Measurements from ENCODE around the gene XG. TPM values are rescaled to one million over a fixed set of nuclear protein-coding genes. Genes with fewer than 3 reads are reported as not detected.
"Not testable (repeated sequence)": the region's sequence is repeated elsewhere in the genome, so short reads cannot be mapped to it uniquely, and the experiment has no call there.

Gene XG
- total RNA-seq, 6 donors from 2014 or later, result 0.69 to 0.81 TPM; not detected in 4

DNA sequence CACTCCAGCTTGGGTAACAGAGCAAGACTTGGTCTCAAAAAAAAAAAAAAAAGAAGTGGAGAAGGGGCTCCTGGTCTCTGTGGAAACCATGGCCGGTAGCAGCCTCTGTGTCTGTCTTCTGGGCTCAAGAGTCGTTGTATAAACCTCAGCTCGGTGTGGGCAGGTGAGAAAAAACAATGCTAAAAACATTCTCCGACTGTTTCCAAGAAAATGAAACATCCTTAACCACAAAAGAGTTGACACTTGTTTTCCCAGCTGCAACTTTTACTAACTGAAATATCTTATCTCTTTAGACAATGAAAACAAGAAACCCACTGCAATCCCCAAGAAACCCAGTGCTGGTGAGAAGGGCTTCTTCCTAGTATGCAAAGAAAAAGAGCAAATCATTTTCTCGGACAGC is 34.5 kb upstream of the XG start:
- DNase-seq (no peak), ATAC-seq (ENCODE audit: low FRiP score in 2 of 2) (no peak)
- H3K27me3 ChIP-seq, result no peaks in the 10 kb centered on the region
- no peaks in the 10 kb centered on the region for H3K9me3 ChIP-seq
- H3K36me3 ChIP-seq, result peaks cover 13 to 91% (median 63%) of the 10 kb centered on the region in 4 donors
- H3K4me1 ChIP-seq, result peaks cover 0 to 4% (median 0%) of the 10 kb centered on the region in 4 donors
- no peak overlapping the region for H3K27ac ChIP-seq
- H3K4me3 ChIP-seq, result no peak overlapping the region
- WGBS, 2 donors, result 75 to 82% methylated on average over 5 of the region's 5 CpGs
- TF ChIP-seq POLR2A (IDR thresholded peaks at IDR 0.05) (no peak), EP300 (IDR thresholded peaks at IDR 0.05) (no peak), POLR2AphosphoS5 (IDR thresholded peaks at IDR 0.05) (no peak)
- TF ChIP-seq, protein P1, sequence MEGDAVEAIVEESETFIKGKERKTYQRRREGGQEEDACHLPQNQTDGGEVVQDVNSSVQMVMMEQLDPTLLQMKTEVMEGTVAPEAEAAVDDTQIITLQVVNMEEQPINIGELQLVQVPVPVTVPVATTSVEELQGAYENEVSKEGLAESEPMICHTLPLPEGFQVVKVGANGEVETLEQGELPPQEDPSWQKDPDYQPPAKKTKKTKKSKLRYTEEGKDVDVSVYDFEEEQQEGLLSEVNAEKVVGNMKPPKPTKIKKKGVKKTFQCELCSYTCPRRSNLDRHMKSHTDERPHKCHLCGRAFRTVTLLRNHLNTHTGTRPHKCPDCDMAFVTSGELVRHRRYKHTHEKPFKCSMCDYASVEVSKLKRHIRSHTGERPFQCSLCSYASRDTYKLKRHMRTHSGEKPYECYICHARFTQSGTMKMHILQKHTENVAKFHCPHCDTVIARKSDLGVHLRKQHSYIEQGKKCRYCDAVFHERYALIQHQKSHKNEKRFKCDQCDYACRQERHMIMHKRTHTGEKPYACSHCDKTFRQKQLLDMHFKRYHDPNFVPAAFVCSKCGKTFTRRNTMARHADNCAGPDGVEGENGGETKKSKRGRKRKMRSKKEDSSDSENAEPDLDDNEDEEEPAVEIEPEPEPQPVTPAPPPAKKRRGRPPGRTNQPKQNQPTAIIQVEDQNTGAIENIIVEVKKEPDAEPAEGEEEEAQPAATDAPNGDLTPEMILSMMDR (IDR thresholded peaks at IDR 0.05), result no peak

DNA sequence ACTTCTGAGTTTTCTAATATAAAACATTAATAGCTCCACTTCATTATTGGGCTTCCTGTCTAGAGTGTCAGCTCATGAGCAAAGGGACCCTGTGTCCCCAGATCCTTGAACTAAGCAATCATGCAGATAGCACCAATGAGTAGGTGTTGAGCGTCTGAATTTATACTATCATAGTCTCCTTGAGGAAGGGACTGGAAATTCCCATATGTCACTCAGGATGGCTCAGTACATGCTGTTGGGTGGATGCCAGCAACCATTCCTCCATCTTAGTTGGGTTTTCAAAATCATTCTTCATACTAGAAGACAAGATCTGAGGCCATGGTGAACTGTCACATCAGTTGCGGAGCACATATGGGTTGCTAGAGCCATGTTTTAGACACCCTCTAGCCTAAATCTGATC is 33.0 kb upstream of the XG start:
- Histone ChIP-seq H3K27me3 (no peaks in the 10 kb centered on the region), H3K27ac (no peak overlapping the region), H3K36me3 (peaks cover 22 to 96% (median 73%) of the 10 kb centered on the region in 4 donors), H3K4me1 (peaks cover 0 to 4% (median 0%) of the 10 kb centered on the region in 4 donors), H3K4me3 (no peak overlapping the region), H3K9me3 (no peaks in the 10 kb centered on the region)
- no peak for ATAC-seq (ENCODE audit: low FRiP score in 2 of 2)
- TF ChIP-seq POLR2AphosphoS5 (IDR thresholded peaks at IDR 0.05), result no peak
- TF ChIP-seq, protein P1 (IDR thresholded peaks at IDR 0.05), result no peak
- no peak for TF ChIP-seq POLR2A (IDR thresholded peaks at IDR 0.05)
- no peak for TF ChIP-seq EP300 (IDR thresholded peaks at IDR 0.05)
- 100% methylated on average over 2 of the region's 2 CpGs for WGBS, 2 donors
- DNase-seq, result no peak

DNA sequence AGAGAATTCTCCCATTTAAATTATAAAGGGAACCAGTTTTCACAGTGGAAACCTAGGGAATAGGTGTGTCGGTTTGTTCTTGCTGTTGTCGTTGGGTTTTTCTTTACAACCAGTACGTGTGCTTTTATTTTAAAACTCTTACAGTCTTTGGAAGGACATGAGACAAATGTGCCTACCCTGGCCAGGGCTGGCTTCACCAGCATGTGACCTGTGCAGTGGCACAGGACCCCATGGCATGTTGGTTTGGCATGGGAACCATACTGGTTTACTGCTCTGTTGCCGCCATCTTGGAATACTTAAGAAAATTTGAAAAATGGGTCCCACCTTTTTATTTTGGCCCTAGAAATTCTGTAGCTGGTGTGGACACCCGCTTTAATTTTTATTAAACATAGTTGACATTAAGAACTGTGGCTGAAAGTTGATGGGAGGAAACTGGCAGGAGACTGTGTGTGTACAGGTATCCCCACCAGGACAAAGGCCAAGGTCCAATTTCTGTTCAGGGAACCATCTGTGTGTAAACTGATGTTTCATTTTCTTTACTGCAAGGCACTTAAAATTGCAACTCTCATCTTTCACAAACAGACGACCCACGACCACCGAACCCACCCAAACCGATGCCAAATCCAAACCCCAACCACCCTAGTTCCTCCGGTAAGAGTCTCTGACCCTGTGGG is 31.9 kb upstream of the XG start:
- H3K9me3 ChIP-seq, result no peaks in the 10 kb centered on the region
- TF ChIP-seq EP300 (IDR thresholded peaks at IDR 0.05) (no peak), POLR2AphosphoS5 (IDR thresholded peaks at IDR 0.05) (no peak), POLR2A (IDR thresholded peaks at IDR 0.05) (no peak)
- TF ChIP-seq, protein P1 (IDR thresholded peaks at IDR 0.05), result no peak
- no peak for ATAC-seq (ENCODE audit: low FRiP score in 2 of 2)
- no peak overlapping the region for H3K4me3 ChIP-seq
- no peaks in the 10 kb centered on the region for H3K27me3 ChIP-seq
- DNase-seq, result no peak
- no peaks in the 10 kb centered on the region for H3K4me1 ChIP-seq
- H3K36me3 ChIP-seq, result peaks cover 27 to 100% (median 79%) of the 10 kb centered on the region in 4 donors
- no peak overlapping the region for H3K27ac ChIP-seq
- WGBS, 2 donors, result 98 to 99% methylated on average over 10 of the region's 10 CpGs

DNA sequence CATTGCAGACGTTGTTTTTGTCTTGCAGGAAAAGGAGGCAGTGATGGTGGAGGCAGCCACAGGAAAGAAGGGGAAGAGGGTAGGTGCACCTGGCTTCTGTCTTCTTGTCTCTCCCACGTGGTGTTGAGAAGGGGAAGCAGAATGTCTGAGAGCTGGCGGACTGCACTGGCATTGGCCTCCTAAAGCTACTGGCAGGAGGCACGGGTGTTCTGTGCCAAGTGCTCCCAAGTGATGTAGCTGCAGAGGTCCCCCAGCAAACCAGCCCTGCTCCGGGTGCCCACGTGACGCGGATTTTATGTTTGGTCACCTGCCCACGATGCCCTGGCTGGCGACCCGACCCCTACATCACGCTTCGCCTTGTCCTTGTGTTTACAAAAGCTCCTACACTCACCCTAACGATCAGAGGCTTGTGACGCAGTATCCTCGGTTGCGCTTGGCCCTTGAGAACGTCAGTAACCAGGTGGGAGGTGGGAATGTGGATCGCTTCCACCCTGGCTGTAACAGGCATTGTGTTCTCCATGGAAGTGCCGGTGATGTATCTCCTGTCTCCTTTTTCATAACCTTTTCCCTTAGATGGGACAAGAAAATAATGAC is 28.5 kb upstream of the XG start:
- WGBS, 2 donors, result 88 to 91% methylated on average over 20 of the region's 20 CpGs
- Histone ChIP-seq H3K27me3 (no peaks in the 10 kb centered on the region), H3K9me3 (no peaks in the 10 kb centered on the region), H3K4me3 (no peak overlapping the region), H3K27ac (no peak overlapping the region), H3K4me1 (no peaks in the 10 kb centered on the region), H3K36me3 (peaks cover 27 to 100% (median 88%) of the 10 kb centered on the region in 4 donors)
- ATAC-seq (ENCODE audit: low FRiP score in 2 of 2) (no peak), DNase-seq (peak in 1 of 2 donors; percentile 32)
- no peak for TF ChIP-seq EP300 (IDR thresholded peaks at IDR 0.05)
- TF ChIP-seq POLR2AphosphoS5 (IDR thresholded peaks at IDR 0.05), result no peak
- TF ChIP-seq POLR2A (IDR thresholded peaks at IDR 0.05), result no peak
- TF ChIP-seq, protein P1 (IDR thresholded peaks at IDR 0.05), result no peak

DNA sequence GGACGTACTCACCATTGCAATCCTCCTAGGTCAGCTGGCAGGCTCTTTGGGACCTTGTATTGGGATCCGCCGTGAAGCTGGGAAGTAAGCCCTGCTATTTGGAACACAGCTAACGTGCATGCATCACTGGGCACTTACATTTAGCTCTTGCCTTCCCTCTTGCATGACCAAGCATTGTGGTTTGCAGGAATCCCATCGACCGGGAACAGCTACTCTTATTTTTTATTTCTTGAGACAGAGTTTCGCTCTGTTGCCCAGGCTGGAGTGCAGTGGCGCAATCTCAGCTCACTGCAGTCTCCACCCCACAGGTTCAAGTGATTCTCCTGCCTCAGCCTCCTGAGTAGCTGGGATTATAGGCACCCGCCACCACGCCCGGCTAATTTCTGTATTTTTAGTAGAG is 24.6 kb upstream of the XG start:
- not testable (repeated sequence) for H3K27ac ChIP-seq; H3K9me3 ChIP-seq; DNase-seq; H3K4me3 ChIP-seq; H3K4me1 ChIP-seq; H3K27me3 ChIP-seq; ATAC-seq (ENCODE audit: low FRiP score in 2 of 2)
- WGBS, 2 donors, result 92 to 95% methylated on average over 11 of the region's 11 CpGs
- peaks cover 23 to 93% (median 77%) of the 10 kb centered on the region in 4 donors for H3K36me3 ChIP-seq
